HG03135 (cell line): ENCODE measurements around the gene RASSF7.

Experiments used
- ATAC-seq: cut with Tn5 transposase; IDR thresholded peaks from one replicate; pipeline ENCODE4 v1.9.1; 2021; ENCODE audit warnings: mild to moderate bottlenecking, moderate library complexity; ENCODE audit not compliant: unreplicated experiment

The RASSF7 gene

DNA sequence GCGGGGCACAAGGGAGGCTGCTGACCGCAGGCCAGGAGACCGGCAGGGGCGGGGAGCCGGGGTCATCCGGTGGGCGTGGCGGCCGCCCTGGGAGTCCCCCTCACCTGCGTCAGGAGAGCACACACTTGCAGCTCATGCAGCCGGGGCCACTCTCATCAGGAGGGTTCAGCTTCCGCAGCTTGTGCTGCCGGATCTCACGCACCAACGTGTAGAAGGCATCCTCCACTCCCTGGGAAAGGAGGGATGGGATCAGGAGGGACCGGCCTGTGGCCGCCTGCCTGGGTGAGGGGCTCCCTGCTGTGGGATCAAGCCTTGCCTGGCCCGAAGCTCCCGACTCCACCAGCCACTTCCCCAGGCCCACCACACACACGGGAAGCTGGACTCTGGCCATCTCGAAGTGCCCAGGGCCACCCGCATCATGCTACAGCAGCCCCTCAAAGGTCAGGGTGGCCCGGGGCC, 28.2 kb upstream of the RASSF7 start:
- ATAC-seq, result no peak

DNA sequence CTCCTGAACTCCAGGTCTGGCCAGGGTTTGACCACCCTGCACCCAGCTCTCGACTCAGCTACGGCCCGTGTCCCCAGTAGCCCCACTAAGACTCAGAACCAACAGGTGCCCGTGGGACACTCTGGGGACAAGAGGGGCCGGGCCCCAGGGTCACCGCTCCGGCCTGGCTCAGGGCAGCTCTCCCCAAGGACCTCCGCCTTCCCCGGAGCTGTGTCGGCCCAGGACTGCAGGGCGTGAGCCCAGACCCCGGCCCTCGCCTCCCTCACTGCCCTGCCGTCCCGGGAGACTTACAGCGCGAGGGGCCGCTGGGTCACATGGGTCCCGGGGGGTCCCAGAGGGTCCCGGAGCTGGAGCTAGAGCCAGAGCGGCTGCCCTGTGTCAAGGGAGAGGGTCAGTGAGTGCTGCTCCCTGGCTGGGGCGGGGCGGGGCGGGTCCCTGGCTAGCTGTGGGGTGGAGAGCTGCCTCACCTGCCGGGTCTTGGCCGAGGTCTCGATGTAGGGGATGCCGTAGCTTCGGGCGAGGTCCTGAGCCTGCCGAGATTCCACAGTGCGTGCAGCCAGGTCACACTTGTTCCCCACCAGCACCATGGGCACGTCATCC, 27.7 kb upstream of the RASSF7 start:
- ATAC-seq, result no peak

DNA sequence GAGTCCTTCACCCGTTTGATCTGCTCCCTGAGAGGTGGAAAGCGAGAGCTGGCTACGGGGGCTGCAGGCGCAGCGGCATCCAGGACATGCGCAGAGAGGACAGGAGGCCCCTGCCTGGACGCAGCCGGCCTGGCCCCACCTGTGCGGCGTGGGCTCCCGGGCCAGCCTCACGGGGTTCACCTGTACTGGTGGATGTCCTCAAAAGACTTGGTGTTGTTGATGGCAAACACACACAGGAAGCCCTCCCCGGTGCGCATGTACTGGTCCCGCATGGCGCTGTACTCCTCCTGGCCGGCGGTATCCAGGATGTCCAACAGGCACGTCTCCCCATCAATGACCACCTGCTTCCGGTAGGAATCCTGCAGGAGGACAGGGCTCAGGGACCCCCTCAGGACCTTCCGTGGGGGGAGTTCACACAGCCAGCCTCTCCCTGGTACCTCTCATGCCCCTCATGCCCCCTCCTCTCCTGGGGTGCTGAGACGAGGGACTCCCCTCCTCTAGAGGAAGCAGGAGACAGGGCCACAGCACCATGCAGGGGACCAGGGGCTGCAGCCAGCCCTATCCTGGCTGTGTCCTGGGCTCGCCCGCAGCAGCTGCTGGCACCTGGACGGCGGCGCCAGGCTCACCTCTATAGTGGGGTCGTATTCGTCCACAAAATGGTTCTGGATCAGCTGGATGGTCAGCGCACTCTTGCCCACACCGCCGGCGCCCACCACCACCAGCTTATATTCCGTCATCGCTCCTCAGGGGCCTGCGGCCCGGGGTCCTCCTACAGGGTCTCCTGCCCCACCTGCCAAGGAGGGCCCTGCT, 27.0 kb upstream of the RASSF7 start:
- no peak for ATAC-seq

DNA sequence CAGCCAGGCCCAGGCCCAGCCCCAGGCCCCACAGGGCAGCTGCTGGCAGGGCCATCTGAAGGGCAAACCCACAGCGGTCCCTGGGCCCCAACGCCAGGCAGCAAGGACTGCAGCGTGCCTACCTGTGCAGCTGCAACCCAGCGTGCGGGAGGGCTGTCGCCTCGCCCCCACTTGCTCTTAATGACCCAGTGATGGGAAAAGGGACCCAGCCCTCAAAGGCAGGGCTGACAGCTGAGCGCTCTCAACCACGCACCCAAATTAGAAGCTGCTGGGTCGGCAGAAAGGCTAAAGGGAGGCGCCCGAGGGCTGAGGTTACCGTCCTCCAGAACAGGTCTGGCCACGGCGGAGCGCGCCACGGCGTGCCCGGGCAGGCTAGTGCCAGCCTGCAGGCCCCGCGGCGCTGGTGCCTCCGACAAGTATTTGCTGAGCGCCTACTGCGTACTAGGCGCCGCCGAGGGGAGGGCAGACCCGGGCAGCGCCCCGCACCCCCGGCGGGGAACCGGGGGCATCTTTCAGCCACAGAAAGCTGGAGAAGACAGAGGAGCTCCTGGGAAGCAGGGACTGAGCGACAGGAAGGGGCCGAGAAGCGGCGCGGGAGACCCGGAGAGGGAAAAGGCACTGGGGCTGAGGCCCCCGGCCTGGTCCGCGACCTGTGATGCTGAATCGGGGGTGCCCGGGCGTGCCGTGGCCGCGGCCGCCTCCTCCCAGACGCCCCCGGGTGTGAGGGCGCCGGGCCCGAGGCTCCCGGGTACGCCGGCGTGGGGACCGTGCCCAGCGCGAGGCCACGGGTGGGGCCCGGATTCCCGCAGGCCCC, 26.2 kb upstream of the RASSF7 start:
- no peak for ATAC-seq

DNA sequence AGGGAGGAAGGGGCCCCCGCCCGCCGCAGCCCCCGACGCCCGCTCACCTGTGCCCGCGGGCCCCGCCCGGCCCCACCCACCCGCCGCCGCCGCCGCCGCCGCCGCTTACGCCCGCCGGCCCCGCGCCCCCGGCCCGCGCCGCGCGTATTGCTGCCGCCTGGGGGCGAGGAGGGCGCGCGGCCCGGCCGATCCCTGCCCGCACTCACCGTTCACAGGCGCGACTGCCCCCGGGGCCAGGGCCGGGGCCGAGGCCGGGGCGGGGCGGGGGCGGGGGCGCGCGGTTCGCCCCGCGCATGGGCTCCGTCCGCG, 25.6 kb upstream of the RASSF7 start:
- no peak for ATAC-seq

DNA sequence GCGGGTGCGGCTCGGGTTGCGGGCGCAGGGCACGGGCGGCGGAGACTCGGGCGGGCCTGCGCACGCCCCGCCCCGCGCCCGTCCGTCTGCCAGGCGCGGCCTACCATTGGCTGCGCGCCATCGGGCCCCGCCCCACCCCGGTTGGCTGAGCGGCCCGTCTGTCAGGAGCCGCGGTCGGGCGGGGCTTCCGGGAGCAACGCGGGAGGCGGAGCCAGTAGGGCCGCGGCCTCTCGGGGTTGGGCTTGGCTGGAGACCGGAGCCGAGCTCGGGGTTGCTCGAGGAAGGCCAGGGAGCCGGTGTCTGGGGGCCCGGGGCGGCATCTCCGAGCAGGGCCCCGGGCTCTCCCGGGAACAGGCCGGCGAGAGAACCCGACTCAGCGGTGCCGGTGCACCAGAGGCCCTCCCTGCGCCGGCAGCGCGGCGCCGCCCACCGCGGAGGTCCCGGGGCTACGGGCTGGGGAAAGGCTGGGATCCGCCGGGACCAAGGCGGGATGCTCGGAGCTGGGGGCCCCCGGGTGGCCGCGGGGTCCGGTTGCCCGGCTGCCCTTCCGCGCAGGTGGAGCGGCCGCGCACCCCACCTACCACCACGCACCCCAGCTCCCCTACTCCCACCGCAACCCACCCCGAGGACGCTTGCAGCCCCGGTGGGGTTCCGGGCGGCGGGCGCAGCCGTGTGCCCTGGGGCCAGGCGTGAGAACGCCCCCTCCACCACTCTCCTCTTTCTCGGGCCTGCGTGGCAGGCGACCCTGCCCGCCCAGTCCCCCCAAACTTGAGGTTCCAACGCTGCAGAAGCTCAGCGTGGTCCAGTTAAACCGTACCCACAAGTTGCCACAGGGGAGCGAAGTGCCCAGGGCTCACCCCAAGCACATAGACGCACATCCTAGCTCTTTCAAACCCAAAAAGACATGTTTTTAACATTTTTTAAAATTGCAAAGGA, 25.0 kb upstream of the RASSF7 start, which contains the start of gene HRAS:
TSS of gene HRAS (minus strand) at position 58 of the 936 bp plus-strand sequence.
- ATAC-seq, result peak; percentile 60

DNA sequence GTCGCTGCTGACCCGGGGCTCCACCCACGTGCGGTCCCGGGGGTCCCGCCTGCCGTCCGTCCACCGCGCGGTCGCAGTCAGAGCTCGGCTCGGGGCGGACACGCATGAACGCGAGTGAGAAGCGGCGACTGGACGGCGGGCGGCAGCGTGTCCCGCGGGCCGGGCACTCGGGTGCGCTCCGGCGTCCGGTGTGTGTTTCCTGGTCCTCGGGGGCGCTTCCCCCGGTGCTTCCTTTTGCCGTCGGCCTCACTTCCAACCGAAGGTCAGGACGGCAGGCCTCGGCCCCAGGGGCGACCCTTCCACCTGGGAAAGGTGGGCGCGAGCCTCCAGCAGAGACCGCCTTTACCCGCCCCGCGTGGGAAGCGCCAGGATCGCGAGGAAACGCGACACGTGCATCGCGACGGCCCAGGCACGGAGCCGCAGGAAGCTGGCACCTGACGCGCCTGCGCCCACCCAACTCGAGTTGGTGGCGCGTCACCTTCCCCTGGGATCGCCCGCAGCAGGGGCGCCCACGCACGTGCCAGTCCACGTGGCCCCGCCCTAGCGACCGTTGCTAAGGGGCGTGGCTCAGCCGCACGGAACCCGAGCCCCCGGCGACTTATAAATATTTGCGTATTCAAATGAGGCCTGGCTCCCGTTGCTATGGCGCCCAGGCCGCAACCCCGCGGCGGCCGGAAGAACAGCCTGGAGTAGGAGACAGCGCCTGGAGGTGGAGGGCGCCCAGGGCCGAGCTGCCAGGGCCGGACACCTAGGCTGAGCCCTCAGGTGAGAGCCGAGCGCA, 23.7 kb upstream of the RASSF7 start, which contains the start of gene LRRC56:
TSS of gene LRRC56 (plus strand) at position 687 of the 781 bp plus-strand sequence. CDS start 3,158 bp downstream, outside the sequence.
- peak; percentile 48 for ATAC-seq

DNA sequence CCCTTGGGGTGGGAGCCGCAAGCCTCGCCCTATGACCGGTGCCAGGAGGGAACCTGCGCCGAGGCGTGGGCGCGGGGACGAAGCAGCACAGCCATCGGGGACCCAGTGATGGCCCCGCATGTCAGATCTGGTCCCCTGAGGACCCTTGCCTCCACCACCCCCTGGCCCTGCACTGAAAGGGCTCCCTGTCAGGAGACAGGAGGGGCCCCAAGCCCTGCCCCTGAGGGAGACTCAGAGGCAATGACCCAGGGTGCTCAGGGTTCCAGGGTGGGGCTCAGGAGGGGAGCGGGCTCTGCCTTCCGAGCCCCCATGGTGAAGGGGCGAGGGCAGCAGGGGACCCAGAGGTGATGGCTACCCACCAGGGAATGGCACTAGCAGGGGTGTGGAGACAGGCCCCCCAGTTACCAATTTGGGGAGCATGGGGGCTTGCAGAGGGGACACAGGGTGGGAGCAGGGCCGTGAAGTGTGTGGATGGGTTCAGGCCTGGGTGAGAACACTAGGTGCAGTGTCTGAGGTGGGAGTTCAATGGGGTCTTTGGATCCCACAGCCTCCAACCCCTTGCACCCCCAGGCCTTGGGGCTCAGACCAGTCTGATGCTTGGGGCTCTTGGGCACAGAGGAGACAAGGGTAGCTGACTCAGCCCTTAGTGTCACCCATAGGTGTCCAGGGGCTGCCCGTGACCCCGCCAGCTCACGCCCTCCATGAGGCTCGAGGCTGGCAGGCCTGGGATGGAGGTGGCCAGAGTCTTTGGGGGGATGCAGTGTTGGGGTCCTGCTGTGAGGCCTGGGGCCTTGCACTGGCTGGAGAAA, 22.9 kb upstream of the RASSF7 start:
- no peak for ATAC-seq

DNA sequence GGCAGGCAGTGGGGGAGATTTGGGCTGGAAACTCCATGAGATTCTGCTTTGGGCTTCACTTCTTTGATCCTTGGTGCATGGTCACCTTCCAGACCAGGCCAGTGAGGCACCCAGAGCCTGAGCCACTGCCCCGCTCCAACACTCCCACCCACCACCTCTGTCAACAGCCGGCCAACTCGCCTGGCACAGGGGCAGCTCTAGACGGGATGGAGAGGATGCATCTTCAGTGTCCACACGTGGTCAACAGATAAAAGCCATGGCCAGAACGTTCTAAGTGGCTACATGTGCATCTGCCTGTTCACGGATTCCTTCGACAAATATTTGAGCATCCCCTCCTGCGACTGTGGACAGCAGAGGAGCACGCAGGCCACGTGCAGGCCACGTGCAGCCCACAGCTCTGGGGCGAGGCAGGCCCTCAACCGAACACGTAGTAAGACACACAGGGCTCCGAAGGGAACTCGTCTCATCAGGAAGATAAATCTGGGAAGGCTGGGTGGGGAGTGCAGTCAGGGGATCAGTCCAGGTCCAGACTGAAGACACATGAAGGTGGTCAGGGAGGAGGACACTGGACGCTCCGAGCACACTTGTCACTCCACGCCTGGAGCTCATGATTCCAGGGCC, 22.2 kb upstream of the RASSF7 start:
- ATAC-seq, result no peak

DNA sequence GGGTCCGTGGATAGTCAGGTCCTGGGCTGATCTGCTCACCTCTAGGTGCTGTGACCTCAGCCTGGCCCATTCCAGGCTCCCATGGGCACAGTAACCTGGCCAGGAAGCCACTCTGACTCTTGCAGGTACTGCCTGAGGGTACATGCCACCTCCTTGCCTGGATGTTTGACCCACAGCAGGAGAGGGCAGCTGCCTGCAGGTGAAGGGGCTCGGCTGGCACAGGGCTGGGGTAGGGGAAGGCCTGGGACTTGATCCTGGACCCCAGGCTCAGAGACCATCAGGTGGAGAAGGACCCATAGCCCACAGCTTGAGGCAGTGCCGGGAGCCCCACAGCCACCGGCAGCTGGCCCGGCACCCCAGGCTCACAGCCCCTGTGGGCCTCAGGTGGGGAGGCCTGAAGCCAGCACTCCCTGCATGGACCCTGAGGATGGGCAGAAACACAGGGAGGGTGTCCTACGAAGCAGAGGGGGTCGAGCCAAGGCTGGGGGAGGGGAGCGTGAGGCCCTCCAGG, 20.7 kb upstream of the RASSF7 start:
- no peak for ATAC-seq

DNA sequence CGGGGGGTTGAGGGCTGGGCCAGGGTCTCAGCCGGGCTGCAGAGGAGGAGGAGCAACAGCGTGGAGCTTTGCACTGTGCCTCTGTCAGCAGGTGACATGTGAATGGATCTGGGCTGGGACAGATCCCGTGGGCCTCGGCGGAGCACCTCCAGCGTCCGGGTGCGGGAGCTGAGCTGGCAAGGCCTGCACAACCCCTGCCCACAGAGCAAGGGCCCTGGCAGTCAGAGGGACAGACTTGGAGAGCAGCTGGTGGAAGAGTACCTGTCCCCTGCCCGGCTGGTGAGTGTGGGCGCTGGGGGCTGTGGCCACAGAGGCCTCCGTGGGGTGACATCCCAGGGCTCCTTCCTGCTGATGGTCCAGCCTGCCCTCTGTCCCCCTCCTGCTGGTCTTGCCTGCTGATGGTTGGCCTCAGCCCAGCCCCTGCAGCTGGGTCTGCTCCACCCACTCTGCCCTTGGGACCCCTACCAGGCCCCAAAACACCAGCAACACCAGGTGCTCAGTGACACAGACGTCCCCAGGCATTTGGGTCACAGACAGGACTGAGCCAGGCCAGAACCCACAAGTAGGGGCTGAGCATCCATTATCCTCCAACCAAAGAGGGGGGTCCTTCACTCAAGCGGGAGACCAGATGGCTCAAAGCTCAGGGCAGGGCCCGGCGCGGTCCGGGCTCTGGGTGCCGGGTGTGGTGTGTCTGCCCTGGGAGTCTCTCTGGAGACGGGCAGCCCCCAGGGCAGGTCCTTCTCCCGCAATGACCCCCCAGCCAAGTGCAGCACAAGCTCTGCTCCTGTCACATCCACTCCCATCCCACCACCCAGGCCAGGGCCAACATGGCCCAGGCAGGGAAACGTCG, 20.0 kb upstream of the RASSF7 start:
- no peak for ATAC-seq

DNA sequence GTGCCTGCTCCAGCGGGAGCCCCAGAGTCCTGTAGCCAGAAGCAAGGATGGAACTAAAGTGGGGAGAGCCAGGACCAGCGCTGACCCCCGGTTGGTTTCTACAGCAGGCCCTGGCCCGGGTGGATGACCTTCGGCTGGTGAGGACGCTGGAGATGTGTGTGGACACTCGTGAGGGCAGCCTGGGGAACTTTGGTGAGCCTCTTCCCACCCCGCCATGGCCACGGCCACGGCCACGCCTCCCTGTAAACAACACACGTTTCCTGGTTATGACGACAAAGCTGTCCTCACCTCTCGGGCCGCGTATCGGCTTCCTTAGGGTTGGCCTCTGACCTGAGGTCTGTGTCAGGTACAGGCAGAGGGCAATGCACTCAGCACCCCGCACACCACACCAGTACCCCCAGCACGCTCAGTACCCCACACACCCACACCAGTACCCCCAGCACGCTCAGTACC, 19.3 kb upstream of the RASSF7 start:
- ATAC-seq, result no peak

DNA sequence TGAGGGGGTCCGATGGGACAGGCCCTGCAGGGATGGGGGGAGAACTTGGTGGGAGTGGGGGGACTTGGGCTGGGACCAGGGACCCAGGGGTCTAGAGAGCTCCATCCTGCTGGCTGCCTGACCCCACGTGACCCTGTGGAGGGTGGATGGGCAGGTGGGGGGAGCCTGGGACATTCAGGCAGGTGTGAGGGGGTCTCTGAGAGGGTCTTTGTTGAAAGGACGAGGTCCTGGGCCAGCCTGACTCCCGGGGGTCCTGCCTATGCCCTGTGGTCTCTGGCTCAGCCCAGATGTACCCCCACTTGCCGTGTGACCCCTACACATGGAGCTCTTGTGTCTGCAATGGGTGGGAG, 16.0 kb upstream of the RASSF7 start:
- no peak for ATAC-seq

DNA sequence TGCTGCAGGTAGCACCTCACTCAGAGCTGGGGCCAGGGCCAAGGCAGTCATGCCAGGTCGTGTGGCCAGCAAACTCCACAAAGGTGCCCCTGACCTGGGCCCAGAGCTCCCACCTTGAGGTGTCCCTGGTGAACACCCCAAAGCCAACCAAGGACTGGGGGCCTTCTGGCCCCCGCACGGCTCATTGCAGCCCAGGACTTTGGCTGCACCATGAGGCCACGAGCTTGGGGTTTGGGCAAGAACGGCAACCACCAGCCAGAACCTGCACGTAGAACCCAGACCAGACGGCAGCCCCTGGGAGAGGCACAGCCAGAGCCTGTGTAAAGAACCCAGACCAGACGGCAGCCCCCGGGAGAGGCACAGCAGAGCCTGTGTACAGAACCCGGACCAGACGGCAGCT, 15.6 kb upstream of the RASSF7 start:
- ATAC-seq, result no peak

DNA sequence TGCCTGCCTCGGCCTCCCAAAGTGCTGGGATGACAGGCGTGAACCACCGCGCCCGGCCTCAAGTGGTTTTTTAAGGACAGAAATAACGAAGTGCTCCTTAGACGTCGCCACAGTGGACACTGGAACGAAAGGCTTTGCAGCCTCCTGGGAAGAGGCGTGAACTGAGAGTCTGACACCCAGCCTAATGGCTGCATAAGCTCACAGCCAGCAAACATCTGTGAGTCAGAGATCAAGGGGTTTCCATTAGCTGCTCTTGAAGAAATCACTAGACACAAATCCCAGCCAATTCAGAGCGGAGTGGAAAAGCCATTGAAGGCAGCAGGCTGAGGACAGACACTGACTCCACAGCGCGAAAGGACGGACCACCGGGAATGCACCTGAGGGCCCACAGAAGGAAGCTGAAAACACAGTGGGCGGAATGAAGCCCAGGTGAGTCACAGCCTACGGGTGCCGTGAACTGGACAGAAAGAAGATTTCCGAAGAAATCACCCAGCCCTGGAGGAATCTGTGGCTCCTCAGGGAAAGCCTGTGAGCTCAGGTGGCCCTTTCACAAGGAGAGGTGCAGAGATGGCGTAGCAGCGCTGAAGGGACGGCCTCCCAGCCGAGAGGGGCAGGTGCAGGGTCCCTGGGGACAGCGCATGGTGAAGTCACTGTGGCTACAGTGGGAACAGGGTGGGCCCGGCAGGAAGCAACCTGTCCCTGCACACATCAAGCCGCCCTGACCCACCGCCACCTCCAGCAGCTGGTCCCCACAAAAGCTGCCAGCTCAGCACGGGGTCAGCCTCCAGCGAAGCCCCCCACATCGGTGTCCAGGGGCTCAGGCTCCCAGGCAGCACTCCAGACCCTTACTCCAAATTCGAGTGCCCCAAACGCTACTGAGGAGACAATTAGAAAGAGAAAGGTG, 11.8 kb upstream of the RASSF7 start:
- ATAC-seq, result no peak

DNA sequence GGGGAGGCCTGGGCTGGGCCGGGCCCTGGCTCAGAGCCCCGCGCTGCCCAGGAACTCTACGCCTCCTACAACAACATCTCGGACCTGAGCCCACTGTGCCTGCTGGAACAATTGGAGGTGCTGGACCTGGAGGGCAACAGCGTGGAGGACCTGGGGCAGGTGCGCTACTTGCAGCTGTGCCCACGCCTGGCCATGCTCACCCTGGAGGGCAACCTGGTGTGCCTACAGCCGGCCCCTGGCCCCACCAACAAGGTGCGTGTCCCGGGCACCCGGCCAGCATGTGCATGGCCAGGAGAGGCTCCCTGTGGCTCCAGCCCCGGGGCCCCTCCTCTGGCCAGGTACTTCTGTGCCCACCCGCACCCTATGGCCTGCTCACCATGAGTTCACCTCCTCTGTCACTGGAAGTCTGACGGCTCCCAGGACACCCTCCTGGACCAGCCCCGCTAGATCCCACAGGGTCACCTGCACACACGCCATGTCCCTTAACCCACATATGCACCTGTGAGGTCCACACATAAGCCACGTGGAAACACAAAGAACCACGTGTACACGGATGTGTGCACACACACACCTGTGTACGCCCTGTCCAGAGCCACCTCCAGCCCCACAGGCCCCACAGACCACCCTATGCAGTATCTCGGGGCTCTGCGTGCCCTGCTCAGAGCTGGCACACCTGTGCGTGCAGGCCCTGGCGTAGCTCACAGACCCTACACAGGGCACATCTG, 10.6 kb upstream of the RASSF7 start:
- ATAC-seq, result no peak
